Cardiac fibroblast (primary cell): ENCODE data around the gene C1orf21.

ENCODE experiments used
- DNase-seq, 2 donors: peaks; one replicate each; pipeline versions ENCODE4 v3.0.0 to v3.0.0-alpha.2; 2010; ENCODE audit warnings: low read depth in 2 of 2
- H3K4me3 ChIP-seq, 2 donors: replicated peaks in 1 of 2; 1 replicate in 1 of 2; 2 replicates in 1 of 2; pipeline ENCODE4 v1.5.1; 2011; ENCODE audit warnings: low read depth in 2 of 2, low read length in 2 of 2, mild to moderate bottlenecking in 2 of 2, moderate library complexity in 1 of 2
- CTCF ChIP-seq: IDR thresholded peaks from one replicate; pipeline ENCODE4 v1.5.1; 2011; ENCODE audit warnings: low read depth, mild to moderate bottlenecking, low read length, inconsistent platforms

C1orf21 gene

GRCh38 chr1:184635980-184636431, 249.2 kb downstream of the C1orf21 start:
- DNase-seq, result no peak
- TF ChIP-seq CTCF, result no peak

GRCh38 chr1:184637664-184638240, 250.9 kb downstream of the C1orf21 start:
- H3K4me3 ChIP-seq, result no peak overlapping the region
- no peak for TF ChIP-seq CTCF
- DNase-seq, result no peak

More at GRCh38 chr1:184635980-184636431, 249.2 kb downstream of the C1orf21 start:
- no peak overlapping the region for H3K4me3 ChIP-seq

GRCh38 chr1:184639205-184639604, 252.4 kb downstream of the C1orf21 start:
- TF ChIP-seq CTCF, result no peak
- no peak overlapping the region for H3K4me3 ChIP-seq
- no peak for DNase-seq

GRCh38 chr1:184640505-184640904, 253.7 kb downstream of the C1orf21 start:
- TF ChIP-seq CTCF, result no peak
- H3K4me3 ChIP-seq, result no peak overlapping the region
- no peak for DNase-seq

- DNase-seq, result no peak
- no peak overlapping the region for H3K4me3 ChIP-seq
- TF ChIP-seq CTCF, result no peak
Observed at GRCh38 chr1:184641894-184642293, 255.1 kb downstream of the C1orf21 start.

GRCh38 chr1:184643661-184644060, 256.8 kb downstream of the C1orf21 start:
- TF ChIP-seq CTCF, result no peak
- H3K4me3 ChIP-seq, result no peak overlapping the region
- no peak for DNase-seq

- no peak for DNase-seq
- H3K4me3 ChIP-seq, result no peak overlapping the region
- no peak for TF ChIP-seq CTCF
Observed at GRCh38 chr1:184644771-184645170, 257.9 kb downstream of the C1orf21 start.
